DMS114 treated with DMSO at 0.1 percent for 48 hours (cell line): ENCODE results near the gene SCAI.
A peak's percentile ranks its signal among the peaks of the same experiment; 100 is the strongest.
"Not testable (repeated sequence)": the region's sequence is repeated elsewhere in the genome, so short reads cannot be mapped to it uniquely, and the experiment has no call there.

Source experiments
- DNase-seq: peaks from one replicate; lab custom pipeline; 2025; ENCODE audit not compliant: unreplicated experiment; lab: John Stamatoyannopoulos, UW

SCAI gene

GRCh38 chr9:124950050-124950718, 193.1 kb downstream of the SCAI start:
- no peak for DNase-seq

GRCh38 chr9:124949387-124949786, 193.9 kb downstream of the SCAI start:
- DNase-seq, result no peak

GRCh38 chr9:124947727-124948391, 195.5 kb downstream of the SCAI start:
- no peak for DNase-seq

GRCh38 chr9:124946167-124946566, 197.2 kb downstream of the SCAI start:
- DNase-seq, result no peak

GRCh38 chr9:124941679-124942561, 201.4 kb downstream of the SCAI start:
- peak; percentile 15 for DNase-seq

GRCh38 chr9:124940894-124941678, 202.2 kb downstream of the SCAI start, which contains the start of gene GOLGA1:
Gene GOLGA1 (minus strand): TSS chr9:124941083. CDS start chr9:124938711, 2,372 bp downstream.
- DNase-seq, result peak; percentile 72

- DNase-seq, result no peak
Measured at GRCh38 chr9:124940521-124940893, 202.8 kb downstream of the SCAI start.

- no peak for DNase-seq
Measured at GRCh38 chr9:124939944-124940343, 203.4 kb downstream of the SCAI start.

- DNase-seq, result no peak
Measured at GRCh38 chr9:124934290-124934689, 209.0 kb downstream of the SCAI start.

GRCh38 chr9:124932333-124932732, 211.0 kb downstream of the SCAI start:
- no peak for DNase-seq

- no peak for DNase-seq
Measured at GRCh38 chr9:124929464-124929863, 213.9 kb downstream of the SCAI start.

- DNase-seq, result no peak
Measured at GRCh38 chr9:124928116-124928515, 215.2 kb downstream of the SCAI start.

GRCh38 chr9:124920394-124920793, 222.9 kb downstream of the SCAI start:
- not testable (repeated sequence) for DNase-seq

GRCh38 chr9:124914753-124915405, 228.4 kb downstream of the SCAI start:
- no peak for DNase-seq

- DNase-seq, result no peak
Measured at GRCh38 chr9:124913378-124913777, 229.9 kb downstream of the SCAI start.

- no peak for DNase-seq
Measured at GRCh38 chr9:124911766-124912165, 231.6 kb downstream of the SCAI start.

- DNase-seq, result no peak
Measured at GRCh38 chr9:124908098-124908497, 235.2 kb downstream of the SCAI start.

GRCh38 chr9:124906966-124907365, 236.4 kb downstream of the SCAI start:
- no peak for DNase-seq

GRCh38 chr9:124899845-124900244, 243.5 kb downstream of the SCAI start:
- no peak for DNase-seq
